Measurements from ENCODE around the gene EPS15.

GRCh38 chr1:51423073-51423821, 95.8 kb downstream of the EPS15 start:
- no peak for TF ChIP-seq CTCF (IDR thresholded peaks at IDR 0.05)
- no peak for TF ChIP-seq POLR2A (IDR thresholded peaks at IDR 0.05)

Measured in gastroesophageal sphincter (tissue), 3 donors.